ENCODE results near the gene BLOC1S1. TPM values are rescaled to one million over a fixed set of nuclear protein-coding genes. Genes with fewer than 3 reads are reported as not detected.

BLOC1S1 gene
- total RNA-seq, 3 donors from 2014 or later = 60.7 to 65.7 (median 61.7) TPM

DNA sequence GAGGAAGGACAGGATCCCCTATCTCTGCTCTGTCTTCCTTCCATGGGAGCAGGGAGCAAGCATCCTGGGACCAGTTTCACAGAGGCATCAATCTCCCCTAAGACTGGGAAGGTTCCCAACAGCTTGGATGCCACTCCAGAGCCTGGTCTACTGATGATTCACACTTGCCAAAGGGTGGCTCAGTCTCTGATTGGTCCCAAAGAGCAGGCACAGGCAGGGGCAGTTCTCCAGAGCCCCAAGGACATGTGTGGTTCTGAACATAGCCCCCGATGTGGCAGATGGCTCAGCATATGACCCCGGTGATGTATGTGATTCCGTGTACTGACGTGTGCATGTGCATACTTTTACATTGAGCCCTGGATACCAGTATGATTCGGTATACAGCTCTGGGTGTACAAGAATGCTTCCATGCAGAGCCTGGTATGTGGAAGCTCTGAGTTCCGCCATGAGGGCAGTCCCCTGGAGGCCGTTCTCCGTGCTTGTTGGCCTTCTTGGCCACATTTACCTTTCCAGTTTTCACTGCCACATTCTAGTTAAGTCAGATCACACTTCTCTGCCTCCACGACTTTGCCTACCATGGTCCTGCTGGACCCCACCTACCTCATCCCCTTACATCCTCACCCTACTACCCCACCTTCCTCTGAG lies 29.4 kb upstream of the BLOC1S1 start:
- H3K4me1 Mint-ChIP-seq (ENCODE audit: low read depth) = peaks cover 15% of the 10 kb centered on the region
- H3K4me3 Mint-ChIP-seq = no peak overlapping the region
- no peak for DNase-seq
- peaks cover 5% of the 10 kb centered on the region for H3K27me3 Mint-ChIP-seq (ENCODE audit: low read depth)
- no peaks in the 10 kb centered on the region for H3K36me3 Mint-ChIP-seq (ENCODE audit: insufficient read depth)
- H3K9me3 Mint-ChIP-seq = no peaks in the 10 kb centered on the region
- ATAC-seq = no peak

- no peaks in the 10 kb centered on the region for H3K36me3 Mint-ChIP-seq (ENCODE audit: insufficient read depth)
- peaks cover 2% of the 10 kb centered on the region for H3K27me3 Mint-ChIP-seq (ENCODE audit: low read depth)
- ATAC-seq = peak; percentile 82 to 86
- no peak overlapping the region for H3K4me3 Mint-ChIP-seq
- no peaks in the 10 kb centered on the region for H3K9me3 Mint-ChIP-seq
- no peak for DNase-seq
- peaks cover 10% of the 10 kb centered on the region for H3K4me1 Mint-ChIP-seq (ENCODE audit: low read depth)
Observed at GRCh38 chr12:55687746-55688145, 28.1 kb upstream of the BLOC1S1 start.

DNA sequence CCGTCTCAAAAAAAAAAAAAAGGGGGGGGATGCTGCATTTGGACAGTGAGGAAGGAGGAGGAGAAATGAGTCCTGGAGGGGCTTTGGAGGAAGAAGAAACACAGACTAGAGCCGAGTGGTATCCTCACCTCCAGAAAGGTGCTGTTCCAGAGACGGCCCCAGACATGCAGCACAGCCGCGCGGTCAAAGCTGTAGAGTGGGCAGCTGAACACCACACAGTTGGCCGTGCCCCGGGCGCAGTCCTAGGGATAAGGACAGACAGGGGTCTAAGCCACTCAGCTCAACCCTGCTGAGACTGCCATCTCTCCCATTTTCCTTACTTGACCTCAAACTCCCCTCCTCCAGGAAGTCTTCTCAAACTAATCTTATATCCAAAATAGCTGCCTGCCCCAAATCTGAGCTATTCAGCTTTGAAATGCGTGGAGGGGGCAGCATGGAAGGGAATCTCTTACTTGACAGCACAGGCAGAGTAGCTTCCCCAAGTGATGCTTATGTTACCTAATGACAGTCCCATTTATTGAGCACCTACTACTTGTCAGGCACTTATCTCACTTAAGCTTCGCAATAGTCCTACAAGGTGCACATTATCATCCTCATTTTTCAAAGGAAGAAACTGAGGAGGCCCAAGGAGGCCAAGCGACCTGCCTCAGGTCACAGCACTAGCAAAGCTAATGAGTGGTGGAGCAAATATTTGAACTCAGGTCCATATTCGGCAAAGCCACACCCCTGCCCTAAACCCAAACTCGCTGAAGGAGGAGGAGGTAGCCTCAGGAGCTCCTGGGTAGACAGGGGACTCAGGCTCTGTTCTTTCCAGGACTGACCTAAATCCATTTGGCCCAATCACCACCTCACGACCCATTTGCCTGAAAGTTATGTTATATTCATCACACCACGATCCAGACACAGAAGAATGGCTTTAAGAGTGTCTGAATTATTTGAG lies 26.9 kb upstream of the BLOC1S1 start:
- H3K4me1 Mint-ChIP-seq (ENCODE audit: low read depth) = peaks cover 8% of the 10 kb centered on the region
- ATAC-seq (no peak), DNase-seq (no peak)
- no peak overlapping the region for H3K4me3 Mint-ChIP-seq
- H3K36me3 Mint-ChIP-seq (ENCODE audit: insufficient read depth) = no peaks in the 10 kb centered on the region
- H3K27me3 Mint-ChIP-seq (ENCODE audit: low read depth) = peaks cover 2% of the 10 kb centered on the region
- no peaks in the 10 kb centered on the region for H3K9me3 Mint-ChIP-seq

- H3K27me3 Mint-ChIP-seq (ENCODE audit: low read depth) = no peaks in the 10 kb centered on the region
- DNase-seq (no peak), ATAC-seq (no peak)
- no peaks in the 10 kb centered on the region for H3K36me3 Mint-ChIP-seq (ENCODE audit: insufficient read depth)
- no peak overlapping the region for H3K4me3 Mint-ChIP-seq
- H3K4me1 Mint-ChIP-seq (ENCODE audit: low read depth) = peaks cover 2% of the 10 kb centered on the region
- H3K9me3 Mint-ChIP-seq = no peaks in the 10 kb centered on the region
Observed at GRCh38 chr12:55692631-55693322, 23.1 kb upstream of the BLOC1S1 start.

- no peaks in the 10 kb centered on the region for H3K4me1 Mint-ChIP-seq (ENCODE audit: low read depth)
- ATAC-seq = no peak
- no peaks in the 10 kb centered on the region for H3K9me3 Mint-ChIP-seq
- no peak for DNase-seq
- no peak overlapping the region for H3K4me3 Mint-ChIP-seq
- no peaks in the 10 kb centered on the region for H3K27me3 Mint-ChIP-seq (ENCODE audit: low read depth)
- H3K36me3 Mint-ChIP-seq (ENCODE audit: insufficient read depth) = no peaks in the 10 kb centered on the region
Observed at GRCh38 chr12:55693323-55694187, 22.3 kb upstream of the BLOC1S1 start.

GRCh38 chr12:55694188-55694515 lies 21.7 kb upstream of the BLOC1S1 start:
- H3K4me1 Mint-ChIP-seq (ENCODE audit: low read depth) = no peaks in the 10 kb centered on the region

DNA sequence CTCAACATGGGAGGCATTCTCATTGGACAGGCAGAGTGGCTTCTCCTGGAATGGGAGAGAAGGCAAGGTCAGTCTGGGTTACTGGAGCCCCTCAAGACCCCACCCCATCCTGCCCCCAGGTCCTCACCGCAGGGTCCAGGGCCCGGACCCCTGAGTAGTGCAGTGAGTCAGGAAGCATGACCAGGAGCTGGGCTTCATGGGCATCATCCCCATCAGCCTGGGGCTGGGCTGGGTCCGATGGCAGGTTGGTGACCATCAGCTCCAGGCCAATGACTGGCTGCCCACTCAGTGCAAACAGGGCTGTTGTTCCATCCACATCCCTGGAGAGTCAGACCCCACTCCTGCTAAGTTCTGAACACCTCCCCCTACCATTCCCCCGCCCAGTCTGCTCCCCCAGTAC lies 21.2 kb upstream of the BLOC1S1 start:
- DNase-seq (no peak), ATAC-seq (no peak)
- Mint-ChIP-seq H3K4me3 (no peak overlapping the region), H3K36me3 (ENCODE audit: insufficient read depth) (no peaks in the 10 kb centered on the region), H3K27me3 (ENCODE audit: low read depth) (no peaks in the 10 kb centered on the region), H3K4me1 (ENCODE audit: low read depth) (no peaks in the 10 kb centered on the region), H3K9me3 (no peaks in the 10 kb centered on the region)

More at GRCh38 chr12:55694188-55694515, 21.7 kb upstream of the BLOC1S1 start:
- no peaks in the 10 kb centered on the region for H3K36me3 Mint-ChIP-seq (ENCODE audit: insufficient read depth)
- DNase-seq = no peak
- no peaks in the 10 kb centered on the region for H3K9me3 Mint-ChIP-seq
- H3K4me3 Mint-ChIP-seq = no peak overlapping the region
- no peak for ATAC-seq
- no peaks in the 10 kb centered on the region for H3K27me3 Mint-ChIP-seq (ENCODE audit: low read depth)

DNA sequence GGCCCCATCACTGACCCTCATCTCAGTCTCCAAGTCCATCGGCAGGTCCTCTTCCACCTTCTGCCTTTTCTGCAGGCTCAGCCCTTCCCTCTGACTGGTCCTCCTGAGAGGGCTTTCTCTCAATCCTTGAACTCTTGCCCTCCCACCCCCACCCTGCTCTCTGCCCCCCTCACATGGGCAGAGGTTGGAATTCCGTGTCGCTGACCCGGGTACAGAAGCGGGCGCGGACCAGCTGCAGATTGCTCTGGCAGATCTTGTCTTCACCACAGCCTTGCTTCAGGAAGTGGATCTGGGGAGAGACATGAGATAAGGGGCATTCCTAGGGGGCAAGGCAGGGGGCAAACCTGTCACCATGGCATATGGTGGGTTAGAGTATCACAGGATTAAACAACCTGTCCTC lies 20.5 kb upstream of the BLOC1S1 start:
- no peaks in the 10 kb centered on the region for H3K27me3 Mint-ChIP-seq (ENCODE audit: low read depth)
- no peaks in the 10 kb centered on the region for H3K4me1 Mint-ChIP-seq (ENCODE audit: low read depth)
- ATAC-seq (no peak), DNase-seq (no peak)
- H3K9me3 Mint-ChIP-seq = no peaks in the 10 kb centered on the region
- H3K4me3 Mint-ChIP-seq = no peak overlapping the region
- H3K36me3 Mint-ChIP-seq (ENCODE audit: insufficient read depth) = no peaks in the 10 kb centered on the region

- no peak for DNase-seq
- H3K4me3 Mint-ChIP-seq = no peak overlapping the region
Observed at GRCh38 chr12:55696141-55696540, 19.7 kb upstream of the BLOC1S1 start.

GRCh38 chr12:55696796-55697462 lies 18.9 kb upstream of the BLOC1S1 start:
- Mint-ChIP-seq H3K9me3 (no peaks in the 10 kb centered on the region), H3K36me3 (ENCODE audit: insufficient read depth) (no peaks in the 10 kb centered on the region), H3K4me1 (ENCODE audit: low read depth) (no peaks in the 10 kb centered on the region), H3K27me3 (ENCODE audit: low read depth) (no peaks in the 10 kb centered on the region), H3K4me3 (no peak overlapping the region)
- DNase-seq (no peak), ATAC-seq (no peak)

More at GRCh38 chr12:55696141-55696540, 19.7 kb upstream of the BLOC1S1 start:
- no peaks in the 10 kb centered on the region for H3K4me1 Mint-ChIP-seq (ENCODE audit: low read depth)
- ATAC-seq = no peak
- no peaks in the 10 kb centered on the region for H3K9me3 Mint-ChIP-seq
- H3K27me3 Mint-ChIP-seq (ENCODE audit: low read depth) = no peaks in the 10 kb centered on the region
- no peaks in the 10 kb centered on the region for H3K36me3 Mint-ChIP-seq (ENCODE audit: insufficient read depth)

DNA sequence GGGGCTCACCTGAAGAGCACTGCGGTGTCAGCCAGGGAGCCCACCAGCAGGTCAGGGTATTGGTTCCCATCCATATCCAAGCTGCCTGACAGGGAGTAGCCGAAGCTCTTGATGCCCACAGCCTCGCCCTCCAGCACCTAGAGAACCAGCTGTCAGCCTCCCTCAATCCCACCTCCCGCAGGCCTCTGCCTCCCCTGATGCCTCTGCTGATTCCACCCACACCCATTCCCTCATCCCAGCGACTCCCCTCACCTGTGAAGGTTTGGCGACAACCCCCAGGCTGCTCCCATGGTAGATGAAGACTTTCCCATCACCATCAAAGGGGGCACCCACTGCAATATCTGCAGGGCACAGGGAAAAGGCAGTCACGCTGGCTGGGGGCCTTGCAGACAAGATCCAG lies 18.2 kb upstream of the BLOC1S1 start:
- Mint-ChIP-seq H3K27me3 (ENCODE audit: low read depth) (no peaks in the 10 kb centered on the region), H3K4me1 (ENCODE audit: low read depth) (no peaks in the 10 kb centered on the region), H3K4me3 (no peak overlapping the region), H3K36me3 (ENCODE audit: insufficient read depth) (no peaks in the 10 kb centered on the region), H3K9me3 (no peaks in the 10 kb centered on the region)
- ATAC-seq = no peak
- no peak for DNase-seq

- Mint-ChIP-seq H3K36me3 (ENCODE audit: insufficient read depth) (no peaks in the 10 kb centered on the region), H3K4me1 (ENCODE audit: low read depth) (no peaks in the 10 kb centered on the region), H3K4me3 (no peak overlapping the region), H3K27me3 (ENCODE audit: low read depth) (no peaks in the 10 kb centered on the region), H3K9me3 (no peaks in the 10 kb centered on the region)
- DNase-seq = no peak
- ATAC-seq = no peak
Observed at GRCh38 chr12:55698241-55698955, 17.4 kb upstream of the BLOC1S1 start.

- no peak for ATAC-seq
- Mint-ChIP-seq H3K36me3 (ENCODE audit: insufficient read depth) (no peaks in the 10 kb centered on the region), H3K27me3 (ENCODE audit: low read depth) (no peaks in the 10 kb centered on the region), H3K9me3 (no peaks in the 10 kb centered on the region), H3K4me1 (ENCODE audit: low read depth) (no peaks in the 10 kb centered on the region), H3K4me3 (no peak overlapping the region)
- no peak for DNase-seq
Observed at GRCh38 chr12:55698965-55699364, 16.9 kb upstream of the BLOC1S1 start.

Measured in activated T-cell treated with anti-CD3 and anti-CD28 coated beads, Interleukin-2, amount 50 U/mL, for 4 hours (primary cell).